ENCODE measurements around the gene PLA2G1B.
A peak's percentile ranks its signal among the peaks of the same experiment; 100 is the strongest.

PLA2G1B gene

DNA sequence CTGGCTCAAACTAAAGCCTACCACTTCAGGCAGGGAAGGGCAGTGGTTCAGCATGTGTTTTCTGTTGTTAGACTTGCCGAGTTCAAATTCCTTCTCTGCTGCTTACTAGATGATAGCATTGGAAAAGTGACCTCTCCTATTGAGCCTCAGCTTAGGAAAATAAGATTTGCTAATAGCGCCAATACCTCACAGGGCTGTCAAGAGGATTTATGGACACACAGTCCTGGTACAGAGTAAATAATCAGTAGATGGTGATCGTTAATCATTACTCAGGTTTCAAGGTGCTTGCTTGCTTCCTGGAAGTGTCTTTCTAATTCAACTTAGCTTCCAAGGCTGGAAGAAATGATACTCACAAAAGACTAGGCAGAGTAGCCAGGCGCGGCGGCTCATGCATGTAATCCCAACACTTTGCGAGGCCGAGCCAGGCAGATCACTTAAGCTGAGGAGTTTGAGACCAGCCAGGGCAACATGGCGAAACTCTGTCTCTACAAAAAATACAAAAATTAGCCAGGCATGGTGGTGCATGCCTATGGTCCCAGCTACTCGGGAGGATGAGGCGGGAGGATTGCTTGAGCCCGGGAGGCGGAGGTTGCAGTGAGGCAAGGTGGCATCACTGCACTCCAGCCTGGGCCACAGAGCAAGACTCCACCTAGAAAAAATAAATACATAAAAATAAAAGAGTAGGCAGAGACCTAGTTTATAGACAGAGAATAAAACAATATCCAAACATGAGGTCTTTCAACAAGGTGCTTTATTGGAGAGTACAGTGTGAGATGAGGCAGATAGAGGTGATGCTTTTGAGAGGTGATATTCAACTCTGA, 6.0 kb downstream of the PLA2G1B start:
- Histone ChIP-seq H3K9ac (ENCODE audit: low read depth, low read length, poor library complexity, severe bottlenecking) (no peak overlapping the region), H3K79me2 (ENCODE audit: insufficient read depth, low read length) (no peaks in the 10 kb centered on the region), H2AFZ (ENCODE audit: low read length) (no peak overlapping the region), H3K9me3 (ENCODE audit: insufficient read depth, low read depth, low read length) (no peaks in the 10 kb centered on the region), H3F3A (ENCODE audit: low read depth) (no peaks in the 10 kb centered on the region), H4K20me1 (ENCODE audit: insufficient read depth, low read length, poor library complexity, severe bottlenecking) (no peaks in the 10 kb centered on the region), H3K9me2 (replicated peaks; ENCODE audit: low read depth, low read length) (no peaks in the 10 kb centered on the region), H3K4me3 (ENCODE audit: low read length, poor library complexity, severe bottlenecking) (no peak overlapping the region), H3K4me1 (ENCODE audit: insufficient read depth, low read length, poor library complexity, severe bottlenecking) (peaks cover 15% of the 10 kb centered on the region), H3K4me2 (ENCODE audit: low read depth, low read length, poor library complexity, severe bottlenecking) (no peak overlapping the region), H3K36me3 (ENCODE audit: insufficient read depth, low read length) (no peaks in the 10 kb centered on the region), H3K27me3 (ENCODE audit: insufficient read depth, low read length, poor library complexity, severe bottlenecking) (no peaks in the 10 kb centered on the region)
- TF ChIP-seq, protein P1, sequence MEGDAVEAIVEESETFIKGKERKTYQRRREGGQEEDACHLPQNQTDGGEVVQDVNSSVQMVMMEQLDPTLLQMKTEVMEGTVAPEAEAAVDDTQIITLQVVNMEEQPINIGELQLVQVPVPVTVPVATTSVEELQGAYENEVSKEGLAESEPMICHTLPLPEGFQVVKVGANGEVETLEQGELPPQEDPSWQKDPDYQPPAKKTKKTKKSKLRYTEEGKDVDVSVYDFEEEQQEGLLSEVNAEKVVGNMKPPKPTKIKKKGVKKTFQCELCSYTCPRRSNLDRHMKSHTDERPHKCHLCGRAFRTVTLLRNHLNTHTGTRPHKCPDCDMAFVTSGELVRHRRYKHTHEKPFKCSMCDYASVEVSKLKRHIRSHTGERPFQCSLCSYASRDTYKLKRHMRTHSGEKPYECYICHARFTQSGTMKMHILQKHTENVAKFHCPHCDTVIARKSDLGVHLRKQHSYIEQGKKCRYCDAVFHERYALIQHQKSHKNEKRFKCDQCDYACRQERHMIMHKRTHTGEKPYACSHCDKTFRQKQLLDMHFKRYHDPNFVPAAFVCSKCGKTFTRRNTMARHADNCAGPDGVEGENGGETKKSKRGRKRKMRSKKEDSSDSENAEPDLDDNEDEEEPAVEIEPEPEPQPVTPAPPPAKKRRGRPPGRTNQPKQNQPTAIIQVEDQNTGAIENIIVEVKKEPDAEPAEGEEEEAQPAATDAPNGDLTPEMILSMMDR (conservative IDR thresholded peaks at IDR 0.05; ENCODE audit: low read length): no peak
- TF ChIP-seq EZH2phosphoT487 (IDR thresholded peaks at IDR 0.05; ENCODE audit: borderline replicate concordance): no peak

DNA sequence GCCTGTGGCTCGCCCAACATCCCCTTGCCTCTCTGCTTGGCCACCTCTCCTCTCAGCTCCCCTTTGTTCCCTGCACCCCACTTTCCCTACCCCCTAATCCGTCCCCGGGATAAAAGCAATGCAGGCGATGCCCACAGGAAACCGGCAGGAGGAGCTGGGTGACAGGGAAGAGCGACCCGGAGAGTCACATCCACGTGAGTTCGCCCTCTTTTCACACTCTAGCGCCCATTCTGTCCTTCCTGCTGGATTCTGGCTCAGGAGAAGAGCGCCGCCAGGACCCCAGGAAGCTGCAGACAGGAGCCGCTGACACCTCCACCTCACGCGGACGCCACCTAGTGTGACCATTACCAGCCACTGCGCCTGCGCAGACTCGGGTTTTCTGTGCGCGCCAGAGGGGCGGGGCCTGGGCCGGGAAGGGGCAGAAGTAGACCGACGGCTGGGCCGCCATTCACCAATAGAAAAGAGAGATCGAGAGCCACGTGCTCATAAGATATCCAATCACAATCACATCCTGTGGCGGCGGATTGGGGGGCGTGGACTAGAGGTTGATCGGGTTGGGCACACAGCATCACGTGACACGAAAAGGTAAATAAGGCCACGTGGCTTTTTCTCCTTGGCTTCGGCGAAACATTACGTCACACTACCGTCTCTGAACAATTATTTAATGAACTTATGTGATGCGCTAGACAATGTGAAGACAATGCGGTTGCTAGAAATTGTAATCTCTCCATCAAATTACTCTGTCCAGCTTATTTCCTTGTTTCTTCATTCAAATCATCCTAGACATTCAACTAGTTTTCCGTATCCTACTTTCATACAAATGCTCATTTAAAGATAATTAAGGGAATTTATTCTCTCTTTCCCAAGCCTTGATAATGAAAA, 10.1 kb downstream of the PLA2G1B start:
- H3K9me2 ChIP-seq (replicated peaks; ENCODE audit: low read depth, low read length): no peaks in the 10 kb centered on the region
- H3K79me2 ChIP-seq (ENCODE audit: insufficient read depth, low read length): no peaks in the 10 kb centered on the region
- H3K9ac ChIP-seq (ENCODE audit: low read depth, low read length, poor library complexity, severe bottlenecking): peak overlapping the region; percentile 68
- H3K9me3 ChIP-seq (ENCODE audit: insufficient read depth, low read depth, low read length): no peaks in the 10 kb centered on the region
- H3K4me1 ChIP-seq (ENCODE audit: insufficient read depth, low read length, poor library complexity, severe bottlenecking): peaks cover 11% of the 10 kb centered on the region
- peak overlapping the region; percentile 86 for H2AFZ ChIP-seq (ENCODE audit: low read length)
- no peaks in the 10 kb centered on the region for H3F3A ChIP-seq (ENCODE audit: low read depth)
- H3K36me3 ChIP-seq (ENCODE audit: insufficient read depth, low read length): no peaks in the 10 kb centered on the region
- peak overlapping the region; percentile 72 for H3K4me2 ChIP-seq (ENCODE audit: low read depth, low read length, poor library complexity, severe bottlenecking)
- no peaks in the 10 kb centered on the region for H3K27me3 ChIP-seq (ENCODE audit: insufficient read depth, low read length, poor library complexity, severe bottlenecking)
- H4K20me1 ChIP-seq (ENCODE audit: insufficient read depth, low read length, poor library complexity, severe bottlenecking): no peaks in the 10 kb centered on the region
- TF ChIP-seq EZH2phosphoT487 (IDR thresholded peaks at IDR 0.05; ENCODE audit: borderline replicate concordance): no peak
- TF ChIP-seq, protein P1 (conservative IDR thresholded peaks at IDR 0.05; ENCODE audit: low read length): peak; percentile 68
- peak overlapping the region; percentile 74 for H3K4me3 ChIP-seq (ENCODE audit: low read length, poor library complexity, severe bottlenecking)

DNA sequence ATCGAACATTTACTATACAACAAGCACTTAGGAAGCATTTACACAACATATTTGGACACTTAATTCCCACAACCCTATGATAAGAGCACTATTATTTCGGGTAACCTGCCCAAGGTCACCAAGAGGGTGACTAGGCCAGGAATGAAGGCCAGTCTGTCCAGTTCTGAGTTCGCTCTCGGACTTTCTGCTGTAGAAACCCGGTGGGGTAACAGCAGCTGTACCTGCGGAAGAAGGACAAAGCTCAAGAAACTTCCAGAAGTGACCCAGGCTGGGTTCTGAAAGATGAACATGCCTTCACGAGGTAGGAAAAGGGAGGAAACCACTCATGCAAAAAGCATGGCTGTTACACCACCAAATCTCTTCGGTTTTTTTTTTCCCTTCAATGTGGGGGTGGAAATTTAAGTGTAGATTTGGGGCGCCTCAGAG, 10.8 kb downstream of the PLA2G1B start:
- TF ChIP-seq, protein P1 (conservative IDR thresholded peaks at IDR 0.05; ENCODE audit: low read length): no peak
- no peak for TF ChIP-seq EZH2phosphoT487 (IDR thresholded peaks at IDR 0.05; ENCODE audit: borderline replicate concordance)
- no peaks in the 10 kb centered on the region for H3K9me2 ChIP-seq (replicated peaks; ENCODE audit: low read depth, low read length)

More for the DNA sequence above, 10.8 kb downstream of the PLA2G1B start:
- Histone ChIP-seq H3K27me3 (ENCODE audit: insufficient read depth, low read length, poor library complexity, severe bottlenecking) (no peaks in the 10 kb centered on the region), H3F3A (ENCODE audit: low read depth) (no peaks in the 10 kb centered on the region), H3K9ac (ENCODE audit: low read depth, low read length, poor library complexity, severe bottlenecking) (peak overlapping the region; percentile 68), H2AFZ (ENCODE audit: low read length) (peak overlapping the region; percentile 86), H3K4me2 (ENCODE audit: low read depth, low read length, poor library complexity, severe bottlenecking) (peak overlapping the region; percentile 72), H3K9me3 (ENCODE audit: insufficient read depth, low read depth, low read length) (no peaks in the 10 kb centered on the region), H4K20me1 (ENCODE audit: insufficient read depth, low read length, poor library complexity, severe bottlenecking) (no peaks in the 10 kb centered on the region), H3K4me3 (ENCODE audit: low read length, poor library complexity, severe bottlenecking) (peak overlapping the region; percentile 74), H3K36me3 (ENCODE audit: insufficient read depth, low read length) (no peaks in the 10 kb centered on the region), H3K79me2 (ENCODE audit: insufficient read depth, low read length) (no peaks in the 10 kb centered on the region), H3K4me1 (ENCODE audit: insufficient read depth, low read length, poor library complexity, severe bottlenecking) (peaks cover 11% of the 10 kb centered on the region)

Data from Loucy (cell line).